B cell (primary cell): ENCODE measurements around the gene GIGYF2. TPM values are rescaled to one million over a fixed set of nuclear protein-coding genes. Genes with fewer than 3 reads are reported as not detected.

Experiments used
- ATAC-seq: fragments of 200-7000 bp; cut with Tn5 transposase; one replicate; pipeline ENCODE4 v1.10.0; 2021; ENCODE audit warnings: low read depth, mild to moderate bottlenecking, moderate number of reproducible peaks, moderate library complexity
- CTCF ChIA-PET: fragments of 350-600 bp; sonication (Branson Sonifier 250); formaldehyde crosslinking; loops from one replicate; lab custom pipeline; 2021; ENCODE audit warnings: antibody characterized with exemption, inconsistent platforms; lab: Charles Lee
- POLR2A ChIA-PET: fragments of 350-600 bp; sonication (Branson Sonifier 250); formaldehyde crosslinking; loops from one replicate; lab custom pipeline; 2021; ENCODE audit warnings: antibody characterized with exemption; lab: Charles Lee
- DNase-seq: peaks from one replicate; pipeline ENCODE4 v3.0.0; 2013
- H2AFZ ChIP-seq: 2 replicates; pipeline ENCODE4 v1.6.1; 2012; ENCODE audit warnings: mild to moderate bottlenecking, low read depth, low read length; ENCODE audit not compliant: insufficient read depth, poor library complexity, severe bottlenecking
- H3K27ac ChIP-seq, 2 donors: 1 replicate in 1 of 2; 2 replicates in 1 of 2; pipeline ENCODE4 v1.5.1; 2012 to 2013; ENCODE audit warnings: low read length in 2 of 2, mild to moderate bottlenecking in 2 of 2, moderate library complexity in 1 of 2
- H3K27me3 ChIP-seq, 4 experiments: fragments of 200-600 bp in 1 of 4; sonication (generic) in 1 of 4; replicated peaks in 1 of 4; 1 replicate in 2 of 4; 2 replicates in 2 of 4; pipeline versions ENCODE4 v1.6.1 to v1.7.0; 2013 to 2016; ENCODE audit warnings: low read length in 3 of 4, mild to moderate bottlenecking in 2 of 4, mixed read lengths in 1 of 4, moderate library complexity in 1 of 4; ENCODE audit not compliant: insufficient read depth in 4 of 4, control insufficient read depth in 3 of 4; ENCODE audit errors: control extremely low read depth in 1 of 4
- H3K36me3 ChIP-seq, 2 experiments: replicated peaks in 1 of 2; 1 replicate in 1 of 2; 2 replicates in 1 of 2; pipeline versions ENCODE4 v1.6.1 to v1.7.1; 2013; ENCODE audit warnings: low read length in 1 of 2; ENCODE audit not compliant: insufficient read depth in 2 of 2, control insufficient read depth in 1 of 2; ENCODE audit errors: control extremely low read depth in 1 of 2, extremely low read depth in 1 of 2
- H3K4me1 ChIP-seq, 2 donors: fragments of 200-600 bp in 1 of 2; sonication (generic) in 1 of 2; 1 replicate in 1 of 2; 2 replicates in 1 of 2; pipeline versions ENCODE4 v1.5.1 to v1.6.1; 2013 to 2017; ENCODE audit warnings: low read length in 2 of 2; ENCODE audit not compliant: control insufficient read depth in 2 of 2, insufficient read depth in 2 of 2
- H3K4me2 ChIP-seq: replicated peaks from 2 replicates; pipeline ENCODE3; 2012; ENCODE audit warnings: mild to moderate bottlenecking, low read depth, low read length; ENCODE audit not compliant: poor library complexity, severe bottlenecking
- H3K4me3 ChIP-seq, 5 experiments: fragments of 200-600 bp in 1 of 5; sonication (generic) in 1 of 5; 1 replicate in 3 of 5; 2 replicates in 2 of 5; pipeline versions ENCODE4 v1.5.1 to v1.7.0; 2011 to 2016; ENCODE audit warnings: low read length in 4 of 5, mild to moderate bottlenecking in 4 of 5, low read depth in 2 of 5, control low read depth in 1 of 5, moderate library complexity in 1 of 5; ENCODE audit not compliant: insufficient read depth in 1 of 5; ENCODE audit errors: control extremely low read depth in 1 of 5, extremely low read depth in 1 of 5
- H3K79me2 ChIP-seq: fragments of 200-600 bp; sonication (generic); one replicate; pipeline ENCODE4 v1.6.0; 2016; ENCODE audit warnings: low read length; ENCODE audit not compliant: control insufficient read depth, insufficient read depth
- H3K9ac ChIP-seq: fragments of 200-600 bp; sonication (generic); 2 replicates; pipeline ENCODE4 v1.6.1; 2017; ENCODE audit warnings: mild to moderate bottlenecking, low read length, moderate library complexity
- H3K9me3 ChIP-seq, 3 donors: one replicate each; pipeline versions ENCODE4 v1.6.1 to v1.7.1; 2013; ENCODE audit warnings: low read length in 2 of 3; ENCODE audit not compliant: control insufficient read depth in 2 of 3, insufficient read depth in 1 of 3; ENCODE audit errors: control extremely low read depth in 1 of 3
- H4K20me1 ChIP-seq: 2 replicates; pipeline ENCODE4 v1.6.0; 2012; ENCODE audit warnings: mild to moderate bottlenecking, low read length; ENCODE audit not compliant: insufficient read depth, control insufficient read depth, poor library complexity, severe bottlenecking
- H3K27ac Mint-ChIP-seq: one replicate; pipeline ENCODE4 v1.8.0; 2021; ENCODE audit warnings: mixed read lengths
- H3K27me3 Mint-ChIP-seq: one replicate; pipeline ENCODE4 v1.8.0; 2021; ENCODE audit warnings: mixed read lengths
- H3K4me1 Mint-ChIP-seq: one replicate; pipeline ENCODE4 v1.8.0; 2021; ENCODE audit warnings: mixed read lengths
- H3K4me3 Mint-ChIP-seq: one replicate; pipeline ENCODE4 v1.8.0; 2021; ENCODE audit warnings: mixed read lengths
- H3K9me3 Mint-ChIP-seq: one replicate; pipeline ENCODE4 v1.8.0; 2022; ENCODE audit warnings: mixed read lengths; ENCODE audit not compliant: insufficient read depth
- EZH2 ChIP-seq: IDR thresholded peaks from 2 replicates; pipeline ENCODE4 v1.6.1; 2012; ENCODE audit warnings: borderline replicate concordance, low read depth, mild to moderate bottlenecking, moderate library complexity, low read length; ENCODE audit not compliant: insufficient read depth, poor library complexity, severe bottlenecking
- WGBS: methylation state at CpG from one replicate; pipeline ENCODE4 v1.1.5; 2013; ENCODE audit warnings: missing lambda C conversion rate; ENCODE audit not compliant: insufficient coverage; 5-methylcytosine and 5-hydroxymethylcytosine counted together
- intact Hi-C: fragments of 100-400 bp; cut with micrococcal nuclease; formaldehyde crosslinking; loops from one replicate; pipeline ENCODE4 v1.10.0; 2022
- polyA plus RNA-seq: library from polyadenylated mRNA; depleted of rRNA; stranded (reverse); fragments of >200 nt; gene quantifications from 2 replicates; pipeline ENCODE4 v1.2.3, GENCODE V29; 2012
- total RNA-seq, 2 donors: library from RNA; stranded (reverse); fragments of 120-200 nt in 1 of 2; gene quantifications; 1 replicate in 1 of 2; 2 replicates in 1 of 2; pipeline versions ENCODE4 v1.2.3 to v1.2.4, GENCODE V29; 2013 to 2022
- TF ChIP-seq, protein P1 (sequence below): fragments of 200-600 bp; IDR thresholded peaks from one replicate; pipeline ENCODE4 v1.8.0; 2022; ENCODE audit warnings: antibody characterized with exemption, mild to moderate bottlenecking

GIGYF2 gene
- total and polyA plus RNA-seq, 2 donors (not counting 1 experiment from before 2014, with no cell fraction given): 7.2 to 108 TPM

DNA sequence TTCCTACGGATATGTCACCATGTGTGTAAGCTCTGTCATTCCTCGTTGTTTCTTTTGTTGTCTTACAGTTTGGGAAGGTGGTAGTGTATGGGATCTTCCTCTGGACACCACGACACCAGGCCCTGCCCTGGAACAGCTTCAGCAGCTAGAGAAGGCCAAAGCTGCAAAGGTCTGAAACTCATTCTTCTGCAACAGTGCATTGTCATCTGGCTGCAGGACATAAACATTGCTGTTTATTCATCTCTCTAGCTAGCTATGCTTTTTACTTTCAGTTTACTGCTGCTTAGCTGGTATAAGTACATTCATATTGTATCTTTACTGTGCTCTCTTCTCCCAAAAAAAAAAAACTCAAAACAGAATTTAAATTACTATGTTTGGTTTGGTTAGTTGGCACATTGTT is 118.4 kb downstream of the GIGYF2 start:
- TF ChIP-seq, protein P1, sequence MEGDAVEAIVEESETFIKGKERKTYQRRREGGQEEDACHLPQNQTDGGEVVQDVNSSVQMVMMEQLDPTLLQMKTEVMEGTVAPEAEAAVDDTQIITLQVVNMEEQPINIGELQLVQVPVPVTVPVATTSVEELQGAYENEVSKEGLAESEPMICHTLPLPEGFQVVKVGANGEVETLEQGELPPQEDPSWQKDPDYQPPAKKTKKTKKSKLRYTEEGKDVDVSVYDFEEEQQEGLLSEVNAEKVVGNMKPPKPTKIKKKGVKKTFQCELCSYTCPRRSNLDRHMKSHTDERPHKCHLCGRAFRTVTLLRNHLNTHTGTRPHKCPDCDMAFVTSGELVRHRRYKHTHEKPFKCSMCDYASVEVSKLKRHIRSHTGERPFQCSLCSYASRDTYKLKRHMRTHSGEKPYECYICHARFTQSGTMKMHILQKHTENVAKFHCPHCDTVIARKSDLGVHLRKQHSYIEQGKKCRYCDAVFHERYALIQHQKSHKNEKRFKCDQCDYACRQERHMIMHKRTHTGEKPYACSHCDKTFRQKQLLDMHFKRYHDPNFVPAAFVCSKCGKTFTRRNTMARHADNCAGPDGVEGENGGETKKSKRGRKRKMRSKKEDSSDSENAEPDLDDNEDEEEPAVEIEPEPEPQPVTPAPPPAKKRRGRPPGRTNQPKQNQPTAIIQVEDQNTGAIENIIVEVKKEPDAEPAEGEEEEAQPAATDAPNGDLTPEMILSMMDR: no peak
- TF ChIP-seq EZH2: no peak
- H3K4me2 ChIP-seq: no peak overlapping the region
- H3K4me3 ChIP-seq: no peak overlapping the region
- no peaks in the 10 kb centered on the region for H3K9me3 Mint-ChIP-seq
- WGBS: 100% methylated on average over 3 of the region's 3 CpGs
- intact Hi-C loops: no loop called here
- H3K4me1 Mint-ChIP-seq: no peaks in the 10 kb centered on the region
- no peaks in the 10 kb centered on the region for H3K9me3 ChIP-seq
- no peak overlapping the region for H3K9ac ChIP-seq
- POLR2A ChIA-PET: no interaction called here
- no peaks in the 10 kb centered on the region for H3K27me3 ChIP-seq
- H3K36me3 ChIP-seq: peaks cover 19 to 85% of the 10 kb centered on the region in 2 experiments
- ATAC-seq (no peak), DNase-seq (no peak)
- no peaks in the 10 kb centered on the region for H3K27me3 Mint-ChIP-seq
- H2AFZ ChIP-seq: no peak overlapping the region
- CTCF ChIA-PET: no interaction called here
- no peak overlapping the region for H3K27ac Mint-ChIP-seq
- no peak overlapping the region for H3K27ac ChIP-seq
- H3K79me2 ChIP-seq: no peaks in the 10 kb centered on the region
- no peaks in the 10 kb centered on the region for H4K20me1 ChIP-seq
- no peak overlapping the region for H3K4me3 Mint-ChIP-seq
- H3K4me1 ChIP-seq: no peaks in the 10 kb centered on the region

DNA sequence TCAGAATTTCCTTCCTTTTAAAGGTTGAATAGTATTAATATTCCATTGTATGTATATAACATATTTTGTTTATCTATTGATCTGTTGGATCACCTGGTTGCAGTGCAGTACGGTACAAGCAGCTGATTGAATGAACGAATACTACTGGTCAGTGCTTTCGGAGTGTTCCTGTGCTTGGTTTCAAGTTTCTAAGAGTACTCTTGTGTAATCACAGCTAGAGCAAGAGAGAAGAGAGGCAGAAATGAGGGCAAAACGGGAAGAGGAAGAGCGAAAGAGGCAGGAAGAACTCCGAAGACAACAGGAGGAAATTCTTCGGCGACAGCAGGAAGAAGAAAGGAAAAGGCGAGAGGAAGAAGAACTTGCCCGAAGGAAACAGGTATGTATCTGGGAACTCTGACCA is 119.5 kb downstream of the GIGYF2 start:
- 93% methylated on average over 10 of the region's 10 CpGs for WGBS
- H3K36me3 ChIP-seq: peaks cover 14 to 81% of the 10 kb centered on the region in 2 experiments

More for the DNA sequence above, 119.5 kb downstream of the GIGYF2 start:
- POLR2A ChIA-PET: no interaction called here
- Histone ChIP-seq H3K9me3 (no peaks in the 10 kb centered on the region), H3K4me3 (no peak overlapping the region), H3K27me3 (no peaks in the 10 kb centered on the region), H3K4me2 (no peak overlapping the region), H3K27ac (no peak overlapping the region), H3K79me2 (no peaks in the 10 kb centered on the region), H3K4me1 (no peaks in the 10 kb centered on the region), H3K9ac (no peak overlapping the region), H4K20me1 (no peaks in the 10 kb centered on the region), H2AFZ (no peak overlapping the region)
- CTCF ChIA-PET: no interaction called here
- no peaks in the 10 kb centered on the region for H3K4me1 Mint-ChIP-seq
- H3K4me3 Mint-ChIP-seq: no peak overlapping the region
- DNase-seq (no peak), ATAC-seq (no peak)
- intact Hi-C loops: no loop called here
- no peak for TF ChIP-seq EZH2
- TF ChIP-seq, protein P1: no peak
- no peaks in the 10 kb centered on the region for H3K27me3 Mint-ChIP-seq
- H3K27ac Mint-ChIP-seq: no peak overlapping the region
- H3K9me3 Mint-ChIP-seq: no peaks in the 10 kb centered on the region
